Embryonic facial prominence (tissue), 1 donor: ENCODE data around the gene SP100.

ENCODE experiments used
- DNase-seq: peaks from one replicate; pipeline ENCODE4 v3.0.0-alpha.2; 2016; ENCODE audit errors: extremely low spot score

Gene SP100

GRCh38 chr2:230542751-230543150, 126.8 kb downstream of the SP100 start:
- DNase-seq = no peak

- DNase-seq = no peak
Measured at GRCh38 chr2:230552181-230552580, 136.2 kb downstream of the SP100 start.

GRCh38 chr2:230557065-230557464, 141.1 kb downstream of the SP100 start:
- DNase-seq = no peak

GRCh38 chr2:230564805-230565779, 149.1 kb downstream of the SP100 start:
- DNase-seq = no peak

GRCh38 chr2:230569298-230569697, 153.3 kb downstream of the SP100 start:
- DNase-seq = no peak

GRCh38 chr2:230570987-230571386, 155.0 kb downstream of the SP100 start:
- no peak for DNase-seq

GRCh38 chr2:230575642-230576324, 159.8 kb downstream of the SP100 start:
- DNase-seq = no peak

- DNase-seq = no peak
Measured at GRCh38 chr2:230577114-230577513, 161.1 kb downstream of the SP100 start.

- DNase-seq = no peak
Measured at GRCh38 chr2:230578106-230578505, 162.1 kb downstream of the SP100 start.

- DNase-seq = no peak
Measured at GRCh38 chr2:230582851-230583283, 166.9 kb downstream of the SP100 start.

GRCh38 chr2:230583581-230583980, 167.6 kb downstream of the SP100 start:
- DNase-seq = no peak

- DNase-seq = no peak
Measured at GRCh38 chr2:230586328-230586982, 170.5 kb downstream of the SP100 start.

- no peak for DNase-seq
Measured at GRCh38 chr2:230589025-230589424, 173.0 kb downstream of the SP100 start.

GRCh38 chr2:230589497-230590015, 173.6 kb downstream of the SP100 start:
- no peak for DNase-seq

- no peak for DNase-seq
Measured at GRCh38 chr2:230590333-230590732, 174.3 kb downstream of the SP100 start.

- no peak for DNase-seq
Measured at GRCh38 chr2:230591850-230592249, 175.8 kb downstream of the SP100 start.

GRCh38 chr2:230592775-230593174, 176.8 kb downstream of the SP100 start:
- no peak for DNase-seq
